GM18858 (cell line): ENCODE data around the gene CFDP1.

Experiments used
- ATAC-seq: cut with Tn5 transposase; IDR thresholded peaks from one replicate; pipeline ENCODE4 v1.9.1; 2021; ENCODE audit not compliant: unreplicated experiment

CFDP1 gene

DNA sequence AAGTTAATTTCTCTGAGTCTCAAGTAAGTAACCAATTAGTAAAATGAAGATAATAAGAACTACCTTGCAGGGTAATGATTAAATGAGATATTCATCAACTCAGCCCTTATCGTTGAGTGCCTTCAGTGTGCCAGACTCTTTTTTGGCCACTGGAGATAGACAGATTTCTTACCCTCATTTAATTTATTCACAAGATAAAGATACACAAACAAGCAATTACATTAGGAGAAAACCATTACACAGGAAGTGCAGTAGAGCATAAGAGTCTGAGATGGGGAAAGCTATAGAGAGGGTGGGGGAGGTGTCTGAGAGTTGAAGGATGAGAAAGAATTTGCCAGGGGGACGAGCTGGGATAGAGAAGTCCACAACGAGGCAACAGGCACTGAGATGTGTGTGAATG lies 109.4 kb downstream of the CFDP1 start:
- ATAC-seq: no peak

DNA sequence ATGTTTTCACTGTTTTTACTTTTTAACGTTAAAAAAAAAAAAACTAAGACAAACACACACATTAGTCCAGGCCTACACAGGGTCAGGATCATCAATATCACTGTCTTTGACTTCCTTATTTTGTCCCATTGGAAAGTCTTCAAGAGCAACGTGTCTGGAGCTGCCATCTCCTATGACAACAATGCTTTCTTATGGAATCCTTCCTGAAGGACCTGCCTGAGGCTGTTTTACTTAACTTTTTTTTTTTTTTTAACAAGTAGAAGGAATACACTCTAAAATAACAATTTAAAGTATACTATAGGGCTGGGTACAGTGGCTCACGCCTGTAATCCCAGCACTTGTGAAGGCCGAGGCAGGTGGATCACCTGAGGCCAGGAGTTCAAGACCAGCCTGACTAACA lies 110.1 kb downstream of the CFDP1 start:
- ATAC-seq: no peak

DNA sequence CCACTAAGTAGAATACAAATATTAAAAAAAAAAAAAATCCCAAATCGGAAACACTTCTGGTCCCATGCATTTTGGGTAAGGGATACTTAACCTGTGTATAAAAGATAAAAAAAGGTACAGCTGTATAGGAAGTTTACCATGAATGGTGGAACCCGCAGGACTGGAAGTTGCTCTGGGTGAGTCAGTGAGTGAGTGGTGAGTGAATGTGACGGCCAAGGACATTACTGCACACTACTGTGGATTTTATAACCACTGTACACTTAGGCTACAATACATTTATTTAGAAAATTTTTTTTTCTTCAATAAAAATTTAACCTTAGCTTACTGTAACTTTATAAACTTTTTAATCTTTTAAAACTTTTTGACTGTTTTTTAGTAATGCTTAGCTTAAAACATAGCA lies 110.6 kb downstream of the CFDP1 start:
- no peak for ATAC-seq

DNA sequence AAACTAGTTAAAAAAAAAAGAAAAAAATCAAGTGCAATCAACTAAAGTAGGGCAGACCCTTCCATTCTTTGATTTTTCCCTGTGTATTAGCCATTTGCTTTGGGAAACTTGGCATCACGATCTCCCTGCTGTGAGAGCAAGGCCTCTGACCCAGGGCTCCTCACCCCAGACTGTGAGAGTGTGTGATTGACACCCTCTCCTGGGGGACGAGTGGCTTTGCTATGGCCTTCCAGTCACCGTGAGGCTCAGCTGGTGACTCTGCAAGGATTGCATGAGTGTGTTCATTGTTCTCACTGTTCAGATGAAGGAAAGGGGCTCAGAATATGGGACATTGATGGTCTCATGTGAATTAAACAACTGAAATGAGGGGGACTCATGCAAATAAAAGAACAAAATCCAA lies 112.9 kb downstream of the CFDP1 start:
- ATAC-seq: no peak

DNA sequence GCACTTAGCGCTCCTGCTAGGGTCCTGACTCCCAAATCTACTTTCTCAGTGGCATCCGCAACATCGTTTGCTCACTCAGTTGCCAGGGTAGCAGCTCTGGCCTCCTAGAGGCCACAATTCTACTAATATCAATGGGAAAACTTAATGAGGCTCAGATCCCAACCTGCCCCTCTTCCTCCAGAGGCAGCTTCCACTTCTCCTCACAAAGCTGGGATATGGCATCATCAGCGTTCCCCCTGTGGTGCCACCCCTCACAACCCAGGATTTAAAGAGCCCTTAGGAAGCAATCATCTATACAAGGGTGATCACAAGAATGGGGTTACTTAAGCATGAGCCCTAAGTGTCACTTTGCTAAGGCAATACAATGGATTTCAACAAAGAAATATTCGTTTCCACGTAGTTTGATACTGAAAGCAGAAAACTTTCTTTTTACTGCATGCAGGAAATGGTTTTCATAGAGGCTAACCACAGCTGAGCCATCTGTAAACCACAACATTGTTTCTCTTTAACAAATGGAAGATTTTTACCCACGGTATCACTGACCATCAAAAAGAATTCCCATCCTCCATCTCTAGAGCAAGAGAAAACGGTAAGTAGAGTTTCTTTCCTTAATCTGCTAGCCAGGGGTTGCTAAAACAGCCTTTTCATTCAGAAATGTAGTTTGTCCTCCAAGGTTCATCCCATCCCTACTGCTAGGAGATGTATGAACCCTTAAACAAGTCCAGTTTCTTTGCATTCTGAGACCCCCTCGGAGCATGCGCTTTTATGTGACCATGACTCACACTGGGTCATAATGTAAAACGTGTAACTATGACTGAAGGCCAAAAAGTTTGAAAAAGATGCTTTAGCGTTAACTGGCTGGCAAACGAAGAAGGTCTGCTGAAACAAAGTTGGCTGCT lies 113.5 kb downstream of the CFDP1 start:
- peak; percentile 67 for ATAC-seq

DNA sequence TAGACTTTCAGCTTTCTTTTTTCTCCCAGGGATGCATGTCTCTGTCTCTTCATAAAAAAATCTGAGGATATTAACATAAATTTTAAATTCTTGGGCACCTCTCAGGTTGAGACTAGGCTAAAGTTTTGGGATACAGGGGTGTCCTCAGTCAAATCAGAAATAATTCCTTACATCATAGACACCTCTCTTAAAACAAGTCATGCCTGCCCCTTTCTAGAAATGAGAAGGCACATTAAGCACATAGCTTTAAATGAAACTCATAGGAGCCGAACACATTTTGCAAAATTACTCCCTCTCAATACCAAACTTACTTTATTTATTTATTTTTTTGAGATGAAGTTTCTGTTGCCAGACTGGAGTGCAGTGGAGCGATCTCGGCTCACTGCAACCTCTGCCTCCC lies 114.6 kb downstream of the CFDP1 start:
- no peak for ATAC-seq

DNA sequence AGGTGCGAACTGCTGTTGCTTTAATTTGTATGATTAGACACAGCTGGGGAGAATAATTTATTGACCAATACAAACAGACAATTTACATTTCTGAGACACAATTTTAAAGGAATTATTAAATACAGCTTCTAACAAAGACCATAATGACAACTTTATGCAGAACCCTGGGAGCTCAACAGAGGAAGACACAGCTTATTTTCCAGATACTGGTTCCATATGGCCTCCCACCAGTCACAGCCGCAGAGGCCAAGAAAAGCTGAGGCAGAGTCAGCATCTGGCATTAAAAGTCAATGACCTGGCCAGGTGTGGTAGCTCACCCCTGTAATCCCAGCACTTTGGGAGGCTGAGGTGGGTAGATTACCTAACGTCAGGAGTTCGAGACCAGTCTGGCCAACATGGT lies 115.8 kb downstream of the CFDP1 start:
- ATAC-seq: no peak

DNA sequence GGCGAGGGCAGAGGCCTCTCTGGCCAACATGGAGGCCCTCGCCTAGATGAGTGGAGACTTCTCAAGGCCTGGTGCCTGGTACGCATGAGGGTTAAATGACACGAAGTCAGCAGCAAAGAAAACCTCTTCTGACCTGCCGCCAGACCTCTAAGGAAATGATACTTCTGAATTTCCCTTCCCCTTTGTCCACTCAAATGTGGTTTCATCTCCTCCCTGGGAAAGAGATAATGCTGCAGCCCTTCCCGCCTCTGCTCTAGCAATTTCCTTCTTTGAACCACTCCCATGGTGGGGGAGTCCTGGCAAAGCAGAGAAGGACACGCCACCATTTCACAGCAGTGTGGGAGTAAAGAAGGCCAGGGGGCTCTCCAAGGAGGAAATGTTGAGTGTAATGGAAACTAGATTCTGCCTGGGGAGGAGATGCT lies 116.2 kb downstream of the CFDP1 start:
- no peak for ATAC-seq

DNA sequence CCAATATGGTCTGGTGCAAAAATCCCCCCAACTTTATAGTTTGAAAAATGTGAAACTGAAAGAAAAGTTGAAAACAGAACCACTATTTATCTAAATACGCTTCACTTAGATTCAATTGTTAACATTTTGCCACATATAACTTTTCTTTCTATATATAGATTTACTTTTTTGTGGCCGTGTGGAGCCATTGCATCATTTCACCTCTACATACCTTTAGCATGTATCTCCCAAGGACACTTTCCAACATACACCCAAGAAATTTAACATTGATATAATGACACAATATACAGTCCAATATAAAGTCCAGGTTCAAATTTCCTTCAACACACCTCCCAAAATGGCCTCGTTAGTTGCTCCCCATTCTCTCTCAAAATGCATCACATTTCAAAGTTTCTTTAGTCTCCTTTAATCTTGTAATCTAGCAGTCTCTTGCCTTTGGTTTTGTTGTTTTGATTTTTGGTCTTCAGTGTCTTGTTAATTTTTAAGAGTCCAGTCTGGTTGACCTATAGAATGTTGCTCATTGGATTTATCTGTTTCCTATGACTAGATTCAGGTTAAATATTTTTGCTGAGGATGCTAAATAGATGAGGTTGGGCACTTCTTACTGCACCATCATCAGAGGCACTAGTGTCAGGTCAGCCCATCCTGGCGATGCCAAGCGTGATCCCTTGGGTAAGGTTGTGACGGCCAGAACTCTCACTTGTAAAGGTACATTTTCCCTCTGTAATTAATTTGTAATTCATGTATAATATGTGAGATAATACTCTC lies 117.6 kb downstream of the CFDP1 start:
- ATAC-seq: no peak

DNA sequence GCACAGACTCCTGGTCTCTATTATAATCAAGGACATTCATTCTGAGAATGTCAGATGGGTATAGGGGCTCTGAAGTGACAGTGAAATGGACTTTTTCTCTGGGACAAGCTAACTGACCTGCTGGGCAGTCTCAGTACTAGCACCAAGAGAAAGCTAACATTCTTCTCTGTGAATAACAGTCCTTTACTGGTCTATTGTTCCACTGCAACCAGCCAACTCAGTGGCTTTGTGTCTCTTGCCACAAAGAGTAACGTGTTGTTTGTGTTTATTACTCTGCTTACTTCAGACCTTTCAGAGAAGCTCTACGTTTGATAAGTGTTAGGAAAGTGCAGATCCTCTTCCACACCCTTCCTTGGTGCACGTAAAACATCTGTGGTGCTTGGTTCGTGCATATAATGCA lies 120.4 kb downstream of the CFDP1 start:
- ATAC-seq: no peak

DNA sequence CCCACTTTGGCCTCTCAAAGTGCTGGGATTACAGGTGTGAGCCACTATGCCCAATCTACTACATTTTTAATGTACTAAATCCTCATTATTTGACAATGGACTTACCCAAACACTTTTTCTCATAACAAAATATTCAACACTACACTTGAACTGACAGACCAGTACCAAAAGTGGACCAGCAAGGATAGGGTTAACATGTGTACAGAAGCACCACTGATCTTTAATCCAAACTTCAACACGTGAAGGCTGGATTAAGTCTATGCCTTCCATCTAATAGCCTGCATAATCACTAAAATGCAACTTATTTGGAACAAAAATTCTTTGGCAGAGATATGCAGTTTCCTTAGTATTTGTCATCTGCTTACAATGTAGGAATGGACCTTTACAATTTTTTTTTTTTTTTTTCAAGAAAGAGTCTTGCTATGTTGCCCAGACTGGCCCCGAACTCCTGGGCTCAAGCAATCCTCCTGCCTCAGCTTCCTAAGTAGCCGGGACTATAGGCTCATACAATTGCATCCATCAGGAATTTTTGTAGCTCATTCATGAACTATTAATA lies 121.8 kb downstream of the CFDP1 start:
- no peak for ATAC-seq

DNA sequence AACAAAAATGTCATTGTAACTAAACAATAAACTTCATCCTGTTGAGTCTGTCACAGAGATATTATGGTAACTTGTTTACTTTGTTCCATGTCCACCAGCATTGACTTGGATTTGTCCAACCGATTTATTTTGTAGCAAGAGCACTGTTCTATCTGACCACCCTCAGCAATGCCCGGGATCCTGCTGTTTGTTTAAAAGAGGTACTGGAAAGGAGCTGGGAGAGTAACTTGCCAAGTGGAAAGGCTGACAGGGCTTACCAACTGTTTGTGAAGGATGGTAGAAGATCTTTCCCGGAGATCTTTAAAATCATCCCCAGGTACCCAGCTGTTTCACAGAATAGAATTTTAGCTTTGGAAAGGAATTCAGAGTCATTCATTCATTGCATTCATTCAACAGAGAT lies 122.8 kb downstream of the CFDP1 start:
- no peak for ATAC-seq

DNA sequence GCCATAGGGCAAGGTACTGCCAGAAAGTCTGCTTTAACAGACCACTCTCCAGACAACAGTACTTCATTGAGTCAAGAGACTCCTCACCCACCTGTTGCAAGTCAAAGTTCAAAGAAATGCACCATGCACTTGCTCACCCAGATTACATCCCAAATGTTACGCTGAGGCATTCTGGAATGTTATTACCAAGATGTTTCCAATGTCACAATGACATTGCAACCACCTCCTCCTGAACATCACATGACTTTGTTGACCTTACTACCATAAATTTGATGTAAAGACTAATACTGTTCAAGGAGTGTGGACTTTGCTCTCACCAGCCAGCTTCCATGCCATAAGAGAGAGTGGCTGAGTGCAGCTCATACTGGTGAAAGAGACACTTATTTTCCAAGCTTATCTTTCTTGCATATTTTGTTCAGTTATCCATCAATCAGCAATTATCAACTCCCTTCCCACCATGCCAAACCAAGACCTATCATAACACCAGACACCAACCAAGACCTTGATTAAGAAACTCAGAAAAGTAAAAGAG lies 123.3 kb downstream of the CFDP1 start:
- no peak for ATAC-seq

DNA sequence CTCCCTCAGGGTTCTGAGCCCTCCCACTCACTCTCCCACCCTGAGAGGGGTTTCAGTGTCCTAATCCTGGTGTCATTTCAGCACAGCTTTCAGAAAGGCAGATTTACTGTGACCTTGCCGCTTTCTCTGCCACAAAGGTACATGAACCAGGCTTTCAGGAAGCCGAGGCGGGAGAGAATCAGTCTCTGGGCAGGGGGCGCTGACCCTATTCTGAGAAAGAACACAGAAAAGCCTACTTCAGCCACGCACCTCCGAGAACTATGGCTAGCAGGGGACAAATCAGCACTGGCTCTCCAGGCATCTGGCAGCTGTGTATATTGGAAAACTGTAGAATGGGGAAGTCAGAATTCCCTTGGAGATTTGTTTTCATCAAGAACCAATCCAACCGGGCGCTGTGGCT lies 124.1 kb downstream of the CFDP1 start:
- ATAC-seq: no peak

DNA sequence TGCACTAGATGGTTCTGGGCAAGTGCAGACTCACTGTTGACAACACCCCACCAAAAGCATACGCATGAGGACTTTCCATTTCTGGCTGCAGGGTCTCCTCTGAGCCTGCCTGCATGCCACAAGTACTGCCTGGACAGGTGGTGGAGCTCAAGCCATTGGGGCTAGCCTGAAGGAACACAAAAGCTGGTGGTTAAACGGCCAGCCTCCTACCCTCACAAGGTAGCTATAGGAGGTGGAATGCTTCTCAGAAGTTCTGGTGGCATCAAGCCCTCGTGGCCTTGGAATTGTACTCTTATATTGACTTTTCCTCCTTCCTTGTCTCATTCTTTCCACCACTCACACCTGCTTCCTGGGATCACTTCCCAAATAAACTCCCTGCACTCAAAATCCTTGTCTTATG lies 125.3 kb downstream of the CFDP1 start:
- ATAC-seq: no peak

DNA sequence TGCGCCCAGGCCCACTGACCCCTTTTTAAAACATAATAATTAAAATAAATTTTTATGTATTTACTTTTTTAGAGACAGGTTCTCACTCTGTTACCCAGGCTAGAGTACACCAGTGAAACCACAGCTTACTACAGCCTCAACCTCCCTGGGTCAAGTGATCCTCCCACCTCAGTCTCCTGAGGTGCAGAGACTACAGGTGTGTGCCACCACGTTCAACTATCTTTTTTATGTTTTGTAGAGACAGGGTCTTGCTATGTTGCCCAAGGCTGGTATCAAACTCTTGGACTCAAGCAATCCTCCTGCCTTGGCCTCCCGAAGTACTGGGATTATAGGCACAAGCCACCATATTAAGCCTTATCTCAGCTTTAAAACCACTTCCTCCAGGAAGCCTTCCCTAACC lies 125.8 kb downstream of the CFDP1 start:
- ATAC-seq: no peak

DNA sequence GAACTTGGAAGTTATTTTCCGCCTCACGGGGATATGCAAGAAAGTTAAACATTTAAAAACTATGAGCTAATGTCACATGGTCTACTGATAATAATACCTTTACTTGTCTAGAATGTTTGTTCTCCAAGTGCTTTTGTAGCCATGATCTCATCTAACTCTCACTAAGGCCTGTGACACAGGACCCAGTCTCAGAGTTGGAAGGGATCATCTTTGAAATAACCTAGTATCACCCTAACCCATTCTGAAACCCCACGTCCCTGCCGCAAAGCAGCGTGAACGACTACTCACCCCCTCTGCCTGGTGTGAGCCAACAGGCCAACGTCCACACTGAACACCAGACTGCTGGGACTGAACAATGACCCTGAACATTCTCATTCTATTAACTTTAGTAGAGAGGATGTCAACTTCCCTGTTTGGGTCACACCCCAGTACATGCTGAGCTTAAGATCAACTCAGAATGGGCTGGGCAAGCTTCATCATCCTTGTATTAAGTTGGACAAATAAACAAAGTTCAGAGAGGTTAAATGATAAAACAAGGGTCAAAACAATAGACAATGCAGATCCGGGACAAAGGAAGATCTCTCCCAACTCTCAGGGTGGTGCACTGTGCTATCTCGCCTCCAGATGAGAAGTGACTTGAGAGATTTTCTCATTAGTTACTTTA lies 127.1 kb downstream of the CFDP1 start:
- no peak for ATAC-seq

DNA sequence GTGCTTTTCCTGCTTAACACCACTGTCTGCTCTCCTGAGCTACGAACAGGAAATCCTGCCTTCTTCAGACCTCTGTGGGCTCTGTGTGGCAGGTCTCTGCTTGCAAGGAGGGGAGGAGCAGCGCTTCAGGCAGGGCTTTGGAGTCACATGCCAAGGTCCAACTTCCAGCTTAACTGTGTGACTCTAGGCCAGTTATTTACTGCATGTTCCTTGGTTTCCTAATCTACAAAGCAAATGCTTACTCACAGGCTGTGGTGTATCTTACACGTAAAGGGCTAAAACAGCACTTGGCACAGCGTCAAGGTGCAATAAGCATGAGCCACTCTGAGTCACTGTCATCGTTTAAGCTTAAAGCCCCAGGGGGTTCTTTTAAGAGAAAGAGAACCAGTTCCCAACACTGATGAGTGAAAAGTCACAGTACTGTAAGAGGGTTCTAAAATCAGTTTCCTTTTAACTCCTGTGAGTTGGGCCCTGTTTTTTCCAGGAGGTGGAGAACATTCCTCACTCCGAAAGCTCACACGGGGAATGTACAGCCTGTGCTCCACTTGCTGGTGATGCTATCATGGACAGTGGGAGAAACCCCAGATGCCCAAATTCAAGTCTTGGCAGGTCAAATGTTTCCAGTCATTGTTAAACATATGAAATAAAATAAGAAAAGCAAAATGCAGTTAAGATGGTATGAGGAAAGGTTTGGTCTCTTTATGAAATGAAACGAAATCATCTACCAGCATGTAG lies 127.8 kb downstream of the CFDP1 start:
- ATAC-seq: peak; percentile 82

DNA sequence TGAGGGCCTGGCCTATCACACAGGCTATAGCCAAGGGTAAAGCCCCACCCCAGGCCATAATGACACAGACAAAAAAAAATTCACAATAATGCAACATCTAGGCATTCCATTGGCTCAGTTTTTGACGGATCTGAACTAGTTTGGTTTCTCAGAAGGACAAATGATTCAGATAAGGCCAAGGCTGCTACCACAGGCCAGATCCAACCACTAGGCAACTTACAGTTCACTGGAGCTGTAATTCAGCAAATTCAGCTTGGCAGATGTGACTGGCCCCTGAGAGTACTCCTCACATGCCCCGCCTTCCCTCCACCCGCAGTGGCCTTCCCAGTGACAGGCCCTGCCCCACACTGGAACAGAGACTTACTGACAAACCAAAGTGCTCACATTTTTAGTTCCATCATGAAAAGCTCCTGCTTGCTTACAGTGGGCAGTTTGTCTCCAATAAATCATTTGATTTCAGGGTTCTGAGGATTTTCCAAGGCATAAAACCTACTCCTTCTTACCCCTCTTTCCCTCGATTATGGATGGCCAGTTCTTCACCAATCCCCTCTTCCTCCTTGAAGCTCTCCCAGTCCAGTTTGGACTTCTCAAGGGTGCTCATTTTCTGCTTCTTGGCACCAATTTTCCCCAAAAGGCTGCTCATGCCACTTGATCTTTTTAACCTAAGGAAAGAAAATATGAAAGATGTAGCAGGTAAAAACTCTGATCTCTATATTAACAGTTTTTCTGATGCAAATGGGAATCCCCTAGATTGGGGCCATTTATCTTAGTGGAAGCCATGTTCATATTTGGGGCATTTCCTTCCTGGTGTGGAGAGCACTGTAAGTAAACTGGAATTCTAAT lies 128.6 kb downstream of the CFDP1 start:
- no peak for ATAC-seq

DNA sequence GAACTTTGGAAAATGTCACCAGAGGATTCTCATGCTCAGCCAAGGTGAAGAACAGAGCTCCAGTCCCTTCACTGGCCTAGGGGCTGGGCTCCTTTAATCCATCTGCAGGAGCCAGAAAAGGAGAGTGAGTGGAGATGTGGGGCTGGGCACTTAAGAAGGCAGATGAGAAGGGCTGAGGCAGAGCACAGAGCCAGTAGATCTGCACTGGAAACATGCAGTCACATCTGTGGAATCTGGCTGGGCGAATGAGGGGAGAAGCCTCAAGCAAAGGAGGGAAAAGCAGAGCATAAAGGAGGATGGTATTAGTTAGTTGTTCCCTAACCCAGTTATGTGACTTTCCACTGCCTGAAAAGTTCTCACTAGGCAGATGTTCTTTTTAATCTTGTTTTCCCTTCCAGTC lies 131.5 kb downstream of the CFDP1 start:
- no peak for ATAC-seq
